SU-DHL-6 (cell line): Measurements from ENCODE around the gene VEGFC.

ENCODE experiments used
- H2AFZ ChIP-seq: fragments of 200-600 bp; sonication (generic); 2 replicates; pipeline ENCODE4 v1.6.1; 2014; ENCODE audit warnings: low read depth, mild to moderate bottlenecking, moderate library complexity, mixed read lengths, antibody characterized with exemption, low read length; ENCODE audit not compliant: severe bottlenecking
- H3F3A ChIP-seq: fragments of 200-600 bp; shearing (Covaris generic); 2 replicates; pipeline ENCODE4 v1.6.0; 2016; ENCODE audit warnings: antibody characterized with exemption, mild to moderate bottlenecking; ENCODE audit not compliant: insufficient read depth
- H3K27ac ChIP-seq: fragments of 200-600 bp; sonication (generic); 2 replicates; pipeline ENCODE4 v1.5.1; 2016; ENCODE audit warnings: low read depth, mild to moderate bottlenecking, low read length, moderate library complexity, mixed read lengths
- H3K27me3 ChIP-seq: fragments of 200-600 bp; sonication (generic), shearing (Covaris generic); 2 replicates; pipeline ENCODE4 v1.6.0; 2014; ENCODE audit warnings: mild to moderate bottlenecking, low read length
- H3K36me3 ChIP-seq: fragments of 200-600 bp; sonication (generic); 2 replicates; pipeline ENCODE4 v1.6.1; 2014; ENCODE audit warnings: mild to moderate bottlenecking, low read length, mixed read lengths
- H3K4me2 ChIP-seq: fragments of 300-600, 200-600 bp; shearing (Covaris generic), sonication (generic); 2 replicates; pipeline ENCODE4 v1.6.0; 2014; ENCODE audit warnings: low read length, low read depth, mild to moderate bottlenecking; ENCODE audit not compliant: poor library complexity, severe bottlenecking
- H3K4me3 ChIP-seq: fragments of 200-600 bp; sonication (generic); 2 replicates; pipeline ENCODE4 v1.5.1; 2014; ENCODE audit warnings: antibody characterized with exemption, low read length, mild to moderate bottlenecking, mixed read lengths; ENCODE audit not compliant: insufficient read depth, poor library complexity, severe bottlenecking
- H3K79me2 ChIP-seq: fragments of 200-600 bp; sonication (generic); 2 replicates; pipeline ENCODE4 v1.6.1; 2014; ENCODE audit warnings: mild to moderate bottlenecking, low read length, moderate library complexity; ENCODE audit not compliant: insufficient read depth
- H3K9ac ChIP-seq: fragments of 200-600 bp; sonication (generic); 2 replicates; pipeline ENCODE4 v1.7.0; 2014; ENCODE audit warnings: mild to moderate bottlenecking, low read length
- H3K9me2 ChIP-seq: fragments of 200-600 bp; sonication (generic); replicated peaks from 2 replicates; pipeline ENCODE4 v1.6.1; 2014; ENCODE audit warnings: low read length; ENCODE audit not compliant: insufficient read depth
- H3K9me3 ChIP-seq: fragments of 200-600 bp; sonication (generic); 2 replicates; pipeline ENCODE4 v1.6.1; 2014; ENCODE audit warnings: low read length, mixed read lengths; ENCODE audit not compliant: insufficient read depth
- H4K20me1 ChIP-seq: fragments of 200-600 bp; sonication (generic); 2 replicates; pipeline ENCODE4 v1.6.1; 2014; ENCODE audit warnings: low read depth, mild to moderate bottlenecking, antibody characterized with exemption, low read length, moderate library complexity, mixed read lengths
- CTCF ChIP-seq: fragments of 200-600 bp; sonication (generic); IDR thresholded peaks from one replicate; pipeline ENCODE4 v1.5.1; 2017; ENCODE audit warnings: antibody characterized with exemption, mild to moderate bottlenecking, low read length, moderate library complexity; ENCODE audit not compliant: insufficient read depth, poor library complexity, severe bottlenecking
- EZH2phosphoT487 ChIP-seq: fragments of 200-600 bp; sonication (generic), shearing (Covaris generic); conservative IDR thresholded peaks from 2 replicates; pipeline ENCODE4 v1.6.1; 2018; ENCODE audit warnings: mild to moderate bottlenecking, antibody characterized with exemption, low read length, moderate library complexity, mixed read lengths

Gene VEGFC

GRCh38 chr4:176769514-176769913, 23.2 kb downstream of the VEGFC start:
- no peak overlapping the region for H3K9ac ChIP-seq
- no peak overlapping the region for H3K4me3 ChIP-seq
- no peak overlapping the region for H3K4me2 ChIP-seq
- no peak for TF ChIP-seq CTCF
- TF ChIP-seq EZH2phosphoT487 = no peak
- H3K79me2 ChIP-seq = no peaks in the 10 kb centered on the region
- H2AFZ ChIP-seq = no peak overlapping the region
- no peaks in the 10 kb centered on the region for H3K9me2 ChIP-seq
- no peaks in the 10 kb centered on the region for H4K20me1 ChIP-seq
- no peaks in the 10 kb centered on the region for H3K9me3 ChIP-seq
- no peaks in the 10 kb centered on the region for H3K36me3 ChIP-seq
- no peaks in the 10 kb centered on the region for H3K27me3 ChIP-seq
- no peaks in the 10 kb centered on the region for H3F3A ChIP-seq
- no peak overlapping the region for H3K27ac ChIP-seq

GRCh38 chr4:176767183-176767582, 25.5 kb downstream of the VEGFC start:
- Histone ChIP-seq H3K4me2 (no peak overlapping the region), H3K9me2 (no peaks in the 10 kb centered on the region), H3K9ac (no peak overlapping the region), H3K27ac (no peak overlapping the region), H3K9me3 (no peaks in the 10 kb centered on the region), H3K27me3 (no peaks in the 10 kb centered on the region), H2AFZ (no peak overlapping the region), H3F3A (no peaks in the 10 kb centered on the region), H3K79me2 (no peaks in the 10 kb centered on the region), H4K20me1 (no peaks in the 10 kb centered on the region), H3K36me3 (no peaks in the 10 kb centered on the region), H3K4me3 (no peak overlapping the region)
- no peak for TF ChIP-seq EZH2phosphoT487
- no peak for TF ChIP-seq CTCF

DNA sequence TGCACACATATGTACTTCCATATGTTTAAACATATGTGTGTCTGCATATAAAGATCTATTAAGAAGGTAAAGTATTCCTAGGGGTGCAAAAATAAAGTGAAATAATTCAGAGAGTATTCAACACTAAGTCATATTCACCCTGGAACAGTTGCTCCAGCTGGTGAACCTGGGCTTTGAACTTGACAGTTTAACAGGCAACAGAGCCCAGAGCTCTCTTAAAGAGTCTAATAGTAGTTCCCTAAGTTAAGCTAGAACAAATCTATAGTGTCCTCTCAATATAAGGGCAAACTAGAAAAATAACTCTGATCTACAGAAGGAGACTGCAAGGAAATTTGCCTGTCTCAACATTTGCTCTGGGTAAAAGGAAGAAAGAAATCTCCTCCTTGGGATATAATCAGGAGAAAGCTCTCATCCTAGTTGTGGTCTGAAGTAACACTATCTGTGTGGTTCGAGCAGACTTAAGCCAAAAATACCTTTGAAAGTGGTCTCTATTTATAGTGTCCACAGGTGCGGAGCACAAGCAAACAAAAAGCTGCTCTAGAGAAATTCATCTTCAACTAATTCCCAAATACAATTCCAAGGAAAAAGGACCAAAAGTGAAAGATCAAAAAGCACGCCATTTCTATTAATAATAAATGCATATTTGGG, 29.9 kb downstream of the VEGFC start:
- no peaks in the 10 kb centered on the region for H4K20me1 ChIP-seq

More for the DNA sequence above, 29.9 kb downstream of the VEGFC start:
- no peak overlapping the region for H3K27ac ChIP-seq
- TF ChIP-seq EZH2phosphoT487 (no peak), CTCF (no peak)
- H2AFZ ChIP-seq = no peak overlapping the region
- H3K79me2 ChIP-seq = no peaks in the 10 kb centered on the region
- no peaks in the 10 kb centered on the region for H3K36me3 ChIP-seq
- no peaks in the 10 kb centered on the region for H3K9me3 ChIP-seq
- no peak overlapping the region for H3K9ac ChIP-seq
- H3K4me2 ChIP-seq = no peak overlapping the region
- no peaks in the 10 kb centered on the region for H3K27me3 ChIP-seq
- no peak overlapping the region for H3K4me3 ChIP-seq
- no peaks in the 10 kb centered on the region for H3F3A ChIP-seq
- H3K9me2 ChIP-seq = no peaks in the 10 kb centered on the region
